H9 (cell line): Measurements from ENCODE around the gene LPAR1. TPM values are rescaled to one million over a fixed set of nuclear protein-coding genes. Genes with fewer than 3 reads are reported as not detected.

Experiments used
- DNase-seq: peaks from one replicate; pipeline ENCODE4 v3.0.0-alpha.2; 2017
- H2AFZ ChIP-seq: one replicate; pipeline ENCODE4 v1.6.1; 2013; ENCODE audit warnings: mild to moderate bottlenecking, low read length, control low read depth, moderate library complexity
- H2AK5ac ChIP-seq: 2 replicates; pipeline ENCODE4 v1.6.1; 2013; ENCODE audit warnings: low read length, control low read depth, mixed read lengths; ENCODE audit not compliant: insufficient read length
- H2BK120ac ChIP-seq: one replicate; pipeline ENCODE4 v1.6.1; 2013; ENCODE audit warnings: low read depth, mild to moderate bottlenecking, low read length, control low read depth, inconsistent platforms; ENCODE audit not compliant: poor library complexity, severe bottlenecking
- H2BK12ac ChIP-seq: 2 replicates; pipeline ENCODE4 v1.6.1; 2013; ENCODE audit warnings: low read length, control low read depth, mixed read lengths, low read depth; ENCODE audit not compliant: insufficient read length
- H2BK15ac ChIP-seq: 2 replicates; pipeline ENCODE4 v1.6.1; 2013; ENCODE audit warnings: low read depth, low read length, control low read depth
- H2BK20ac ChIP-seq: one replicate; pipeline ENCODE4 v1.6.1; 2013; ENCODE audit warnings: low read depth, mild to moderate bottlenecking, low read length, control low read depth, inconsistent platforms; ENCODE audit not compliant: poor library complexity, severe bottlenecking
- H2BK5ac ChIP-seq: 2 replicates; pipeline ENCODE4 v1.6.1; 2013; ENCODE audit warnings: low read length, control low read depth, mixed read lengths; ENCODE audit not compliant: insufficient read length
- H3K14ac ChIP-seq: 2 replicates; pipeline ENCODE4 v1.6.1; 2013; ENCODE audit warnings: low read length, control low read depth; ENCODE audit not compliant: insufficient read depth
- H3K18ac ChIP-seq: 2 replicates; pipeline ENCODE4 v1.6.1; 2013; ENCODE audit warnings: low read depth, mild to moderate bottlenecking, mixed read lengths, low read length, control low read depth; ENCODE audit not compliant: insufficient read length
- H3K23ac ChIP-seq: 2 replicates; pipeline ENCODE4 v1.6.1; 2013; ENCODE audit warnings: low read length, control low read depth, mixed read lengths, low read depth; ENCODE audit not compliant: insufficient read length
- H3K23me2 ChIP-seq: 2 replicates; pipeline ENCODE4 v1.6.1; 2013; ENCODE audit warnings: low read depth, mild to moderate bottlenecking, mixed read lengths, low read length, control low read depth; ENCODE audit not compliant: insufficient read length, poor library complexity, severe bottlenecking
- H3K27ac ChIP-seq: 2 replicates; pipeline ENCODE4 v1.5.1; 2013; ENCODE audit warnings: low read length, control low read depth, mixed read lengths, low read depth; ENCODE audit not compliant: insufficient read length
- H3K27me3 ChIP-seq: 2 replicates; pipeline ENCODE4 v1.6.1; 2013; ENCODE audit warnings: low read length, control low read depth, inconsistent platforms; ENCODE audit not compliant: insufficient read depth
- H3K4ac ChIP-seq: 2 replicates; pipeline ENCODE4 v1.6.1; 2013; ENCODE audit warnings: low read depth, mild to moderate bottlenecking, control low read depth, inconsistent platforms, low read length, moderate library complexity
- H3K4me1 ChIP-seq: 2 replicates; pipeline ENCODE4 v1.6.1; 2013; ENCODE audit warnings: low read length, control low read depth, inconsistent platforms; ENCODE audit not compliant: insufficient read depth
- H3K4me2 ChIP-seq: 2 replicates; pipeline ENCODE4 v1.6.1; 2013; ENCODE audit warnings: low read length, control low read depth, mixed read lengths; ENCODE audit not compliant: insufficient read length, insufficient read depth
- H3K56ac ChIP-seq: 2 replicates; pipeline ENCODE4 v1.6.1; 2013; ENCODE audit warnings: low read depth, mild to moderate bottlenecking, mixed read lengths, low read length, control low read depth; ENCODE audit not compliant: insufficient read length
- H3K79me1 ChIP-seq: 2 replicates; pipeline ENCODE4 v1.6.1; 2013; ENCODE audit warnings: low read depth, mild to moderate bottlenecking, moderate library complexity, low read length, control low read depth, inconsistent platforms; ENCODE audit not compliant: insufficient read depth, poor library complexity, severe bottlenecking
- H3K79me2 ChIP-seq: 2 replicates; pipeline ENCODE4 v1.6.1; 2013; ENCODE audit warnings: low read length, control low read depth, inconsistent platforms; ENCODE audit not compliant: insufficient read depth
- H3K9ac ChIP-seq: 2 replicates; pipeline ENCODE4 v1.6.1; 2013; ENCODE audit warnings: low read length, control low read depth, mixed read lengths; ENCODE audit not compliant: insufficient read length; ENCODE audit errors: extremely low read depth
- H3K9me3 ChIP-seq: one replicate; pipeline ENCODE4 v1.6.1; 2013; ENCODE audit warnings: low read depth, low read length, inconsistent platforms; ENCODE audit not compliant: control insufficient read depth
- H3T11ph ChIP-seq: one replicate; pipeline ENCODE4 v1.6.1; 2013; ENCODE audit warnings: mild to moderate bottlenecking, low read length, control low read depth, inconsistent platforms
- H4K20me1 ChIP-seq: one replicate; pipeline ENCODE4 v1.6.1; 2013; ENCODE audit not compliant: control insufficient read depth, insufficient read length, insufficient read depth
- H4K5ac ChIP-seq: 2 replicates; pipeline ENCODE4 v1.6.1; 2013; ENCODE audit warnings: low read depth, mild to moderate bottlenecking, mixed read lengths, low read length, control low read depth; ENCODE audit not compliant: insufficient read length
- H4K8ac ChIP-seq: replicated peaks from 2 replicates; pipeline ENCODE4 v1.6.1; 2013; ENCODE audit warnings: low read length, control low read depth, mixed read lengths, low read depth; ENCODE audit not compliant: insufficient read length
- H4K91ac ChIP-seq: 2 replicates; pipeline ENCODE4 v1.6.1; 2013; ENCODE audit warnings: low read depth, mild to moderate bottlenecking, moderate library complexity, mixed read lengths, low read length, control low read depth; ENCODE audit not compliant: insufficient read length
- H3K27ac Mint-ChIP-seq, 3 experiments: 2 replicates in 2 of 3; 3 replicates in 1 of 3; pipeline ENCODE4 v1.8.0; 2020 to 2021; ENCODE audit warnings: mixed read lengths in 3 of 3, mild to moderate bottlenecking in 1 of 3, moderate library complexity in 1 of 3
- H3K27me3 Mint-ChIP-seq: 2 replicates; pipeline ENCODE4 v1.8.0; 2021; ENCODE audit warnings: low read depth, mild to moderate bottlenecking, moderate library complexity, mixed read lengths
- H3K36me3 Mint-ChIP-seq, 3 experiments: 2 replicates in 2 of 3; 3 replicates in 1 of 3; pipeline ENCODE4 v1.8.0; 2020 to 2021; ENCODE audit warnings: low read depth in 3 of 3, mixed read lengths in 3 of 3; ENCODE audit not compliant: insufficient read depth in 1 of 3
- H3K4me1 Mint-ChIP-seq, 2 experiments: 2 replicates each; pipeline ENCODE4 v1.8.0; 2020; ENCODE audit warnings: mixed read lengths in 2 of 2
- H3K4me3 Mint-ChIP-seq, 2 experiments: 2 replicates in 1 of 2; 3 replicates in 1 of 2; pipeline ENCODE4 v1.8.0; 2020 to 2021; ENCODE audit warnings: mild to moderate bottlenecking in 2 of 2, mixed read lengths in 2 of 2, moderate library complexity in 1 of 2
- H3K9me3 Mint-ChIP-seq, 2 experiments: 2 replicates in 1 of 2; 3 replicates in 1 of 2; pipeline ENCODE4 v1.8.0; 2020; ENCODE audit warnings: mild to moderate bottlenecking in 2 of 2, mixed read lengths in 2 of 2, moderate library complexity in 1 of 2
- WGBS: extraction: QIAGEN DNeasy Blood & Tissue Kit; methylation state at CpG from one replicate; pipeline ENCODE4 v1.1.7; 2013; ENCODE audit warnings: missing lambda C conversion rate, low lambda C conversion rate, mixed read lengths; ENCODE audit not compliant: insufficient read length; ENCODE audit errors: extremely low coverage; 5-methylcytosine and 5-hydroxymethylcytosine counted together
- total RNA-seq: library from RNA; stranded (reverse); gene quantifications from 2 replicates; pipeline ENCODE4 v1.2.1, GENCODE V29; 2021
- TF ChIP-seq, protein P1 (sequence below): fragments of 200-600 bp; sonication (generic); conservative IDR thresholded peaks from 3 replicates; pipeline ENCODE4 v1.8.0; 2021; ENCODE audit warnings: antibody characterized with exemption, mild to moderate bottlenecking

LPAR1 gene
- total RNA-seq, 1 experiment from 2014 or later: 1.3 TPM

DNA sequence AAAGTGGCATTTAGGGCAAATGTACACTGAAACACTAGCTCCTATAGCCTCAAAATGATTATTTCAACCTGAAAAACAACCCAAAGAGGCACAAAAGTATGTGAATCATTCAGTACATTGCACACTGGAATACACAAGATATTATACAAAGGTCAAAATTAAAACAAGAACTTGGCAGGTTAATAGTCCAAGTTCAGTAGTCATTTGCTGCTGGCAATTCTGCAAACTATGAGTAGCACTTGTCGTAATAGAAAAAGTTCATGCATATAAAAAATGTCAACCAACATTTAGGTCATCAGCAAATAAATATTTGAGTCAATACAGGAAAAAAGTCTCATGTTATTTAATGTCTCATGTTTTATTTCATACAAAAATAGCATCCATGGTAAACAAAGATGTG, 98.7 kb downstream of the LPAR1 start:
- no peak overlapping the region for H4K5ac ChIP-seq
- Mint-ChIP-seq H3K27me3 (no peaks in the 10 kb centered on the region), H3K9me3 (no peaks in the 10 kb centered on the region), H3K36me3 (peaks cover 0 to 5% (median 0%) of the 10 kb centered on the region in 3 experiments; a peak in 2 of 7 replicates), H3K4me3 (no peak overlapping the region), H3K4me1 (no peaks in the 10 kb centered on the region), H3K27ac (no peak overlapping the region)
- H3K79me1 ChIP-seq: no peaks in the 10 kb centered on the region
- no peaks in the 10 kb centered on the region for H3K4me1 ChIP-seq
- no peak overlapping the region for H2BK12ac ChIP-seq
- H3K27ac ChIP-seq: no peak overlapping the region
- H3K23ac ChIP-seq: no peak overlapping the region
- H4K20me1 ChIP-seq: no peaks in the 10 kb centered on the region
- no peak overlapping the region for H4K8ac ChIP-seq
- H3K23me2 ChIP-seq: no peaks in the 10 kb centered on the region
- no peak overlapping the region for H3K56ac ChIP-seq
- no peak for DNase-seq
- H3T11ph ChIP-seq: no peak overlapping the region
- no peaks in the 10 kb centered on the region for H3K79me2 ChIP-seq
- H4K91ac ChIP-seq: no peak overlapping the region
- H3K27me3 ChIP-seq: no peaks in the 10 kb centered on the region
- no peak overlapping the region for H2BK120ac ChIP-seq
- no CpG with 5 or more reads among the region's 1 CpG for WGBS
- H2AFZ ChIP-seq: no peak overlapping the region
- TF ChIP-seq, protein P1, sequence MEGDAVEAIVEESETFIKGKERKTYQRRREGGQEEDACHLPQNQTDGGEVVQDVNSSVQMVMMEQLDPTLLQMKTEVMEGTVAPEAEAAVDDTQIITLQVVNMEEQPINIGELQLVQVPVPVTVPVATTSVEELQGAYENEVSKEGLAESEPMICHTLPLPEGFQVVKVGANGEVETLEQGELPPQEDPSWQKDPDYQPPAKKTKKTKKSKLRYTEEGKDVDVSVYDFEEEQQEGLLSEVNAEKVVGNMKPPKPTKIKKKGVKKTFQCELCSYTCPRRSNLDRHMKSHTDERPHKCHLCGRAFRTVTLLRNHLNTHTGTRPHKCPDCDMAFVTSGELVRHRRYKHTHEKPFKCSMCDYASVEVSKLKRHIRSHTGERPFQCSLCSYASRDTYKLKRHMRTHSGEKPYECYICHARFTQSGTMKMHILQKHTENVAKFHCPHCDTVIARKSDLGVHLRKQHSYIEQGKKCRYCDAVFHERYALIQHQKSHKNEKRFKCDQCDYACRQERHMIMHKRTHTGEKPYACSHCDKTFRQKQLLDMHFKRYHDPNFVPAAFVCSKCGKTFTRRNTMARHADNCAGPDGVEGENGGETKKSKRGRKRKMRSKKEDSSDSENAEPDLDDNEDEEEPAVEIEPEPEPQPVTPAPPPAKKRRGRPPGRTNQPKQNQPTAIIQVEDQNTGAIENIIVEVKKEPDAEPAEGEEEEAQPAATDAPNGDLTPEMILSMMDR: no peak
- no peak overlapping the region for H3K9ac ChIP-seq
- H3K4ac ChIP-seq: no peak overlapping the region
- no peak overlapping the region for H2AK5ac ChIP-seq
- H3K14ac ChIP-seq: no peak overlapping the region
- no peak overlapping the region for H2BK15ac ChIP-seq
- H3K4me2 ChIP-seq: no peak overlapping the region
- H3K18ac ChIP-seq: no peak overlapping the region
- no peak overlapping the region for H2BK5ac ChIP-seq
- H2BK20ac ChIP-seq: no peak overlapping the region
- H3K9me3 ChIP-seq: no peaks in the 10 kb centered on the region
